ENCODE results near the gene PWWP2B.

GRCh38 chr10:132460691-132461090 lies 63.7 kb downstream of the PWWP2B start:
- TF ChIP-seq POLR2AphosphoS5 (IDR thresholded peaks at IDR 0.05): no peak
- TF ChIP-seq CTCF (IDR thresholded peaks at IDR 0.05): no peak
- TF ChIP-seq POLR2A (IDR thresholded peaks at IDR 0.05): no peak
- no peak for TF ChIP-seq EP300 (IDR thresholded peaks at IDR 0.05; ENCODE audit: low read depth)
